NCI-H510A treated with DMSO at 0.1 percent for 48 hours (cell line): ENCODE results near the gene GALNT16.

Experiments
- DNase-seq: peaks from one replicate; lab custom pipeline; 2025; lab: John Stamatoyannopoulos, UW

GALNT16 gene

GRCh38 chr14:69317780-69318179, 57.8 kb downstream of the GALNT16 start:
- DNase-seq, result no peak

GRCh38 chr14:69318241-69318640, 58.3 kb downstream of the GALNT16 start:
- DNase-seq, result no peak

DNA sequence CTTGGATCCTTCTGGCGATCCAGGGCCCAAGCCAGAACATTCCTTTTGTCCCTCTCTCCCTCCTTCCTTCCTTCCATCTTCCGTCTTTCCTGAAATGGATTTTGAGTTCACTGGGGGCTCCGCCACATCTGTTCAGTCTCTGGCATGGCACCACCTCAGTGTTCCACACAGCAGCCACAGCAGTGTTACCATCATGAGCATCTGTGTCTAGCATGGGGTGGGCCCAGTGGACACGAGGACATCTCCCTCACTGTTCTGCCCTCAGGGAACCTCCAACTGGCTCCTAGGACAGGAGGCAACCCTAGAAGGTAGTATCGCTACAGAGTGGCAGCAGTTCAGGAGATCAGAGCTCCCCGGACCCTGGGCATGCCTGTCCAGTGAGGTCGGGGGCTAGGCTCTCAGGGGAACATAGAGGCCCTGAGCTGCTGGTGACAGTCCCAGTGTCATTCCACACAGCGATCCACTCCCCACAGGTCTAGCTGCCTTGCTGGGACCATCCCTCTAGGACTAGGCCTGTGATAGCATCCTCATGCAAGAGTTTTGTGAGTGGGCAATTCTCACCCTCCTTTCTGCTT, 59.0 kb downstream of the GALNT16 start:
- no peak for DNase-seq

DNA sequence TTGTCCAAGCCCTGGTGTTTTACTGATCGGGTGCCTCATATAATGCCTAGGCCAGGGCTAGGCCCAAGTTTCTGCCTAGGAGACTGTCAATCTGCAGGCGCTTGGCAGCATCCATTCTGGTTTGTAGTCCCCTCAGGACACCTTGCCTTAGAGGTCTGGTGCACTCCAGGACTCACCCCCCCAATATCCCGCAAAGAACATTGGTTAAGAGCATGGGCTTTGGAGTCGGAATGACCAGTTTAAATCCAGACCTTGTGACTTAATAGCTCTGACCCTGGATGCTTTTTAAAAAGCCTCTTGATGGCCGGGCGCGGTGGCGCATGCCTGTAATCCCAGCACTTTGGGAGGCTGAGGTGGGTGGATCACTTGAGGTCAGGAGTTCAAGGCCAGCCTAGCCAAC, 60.0 kb downstream of the GALNT16 start:
- DNase-seq, result no peak

DNA sequence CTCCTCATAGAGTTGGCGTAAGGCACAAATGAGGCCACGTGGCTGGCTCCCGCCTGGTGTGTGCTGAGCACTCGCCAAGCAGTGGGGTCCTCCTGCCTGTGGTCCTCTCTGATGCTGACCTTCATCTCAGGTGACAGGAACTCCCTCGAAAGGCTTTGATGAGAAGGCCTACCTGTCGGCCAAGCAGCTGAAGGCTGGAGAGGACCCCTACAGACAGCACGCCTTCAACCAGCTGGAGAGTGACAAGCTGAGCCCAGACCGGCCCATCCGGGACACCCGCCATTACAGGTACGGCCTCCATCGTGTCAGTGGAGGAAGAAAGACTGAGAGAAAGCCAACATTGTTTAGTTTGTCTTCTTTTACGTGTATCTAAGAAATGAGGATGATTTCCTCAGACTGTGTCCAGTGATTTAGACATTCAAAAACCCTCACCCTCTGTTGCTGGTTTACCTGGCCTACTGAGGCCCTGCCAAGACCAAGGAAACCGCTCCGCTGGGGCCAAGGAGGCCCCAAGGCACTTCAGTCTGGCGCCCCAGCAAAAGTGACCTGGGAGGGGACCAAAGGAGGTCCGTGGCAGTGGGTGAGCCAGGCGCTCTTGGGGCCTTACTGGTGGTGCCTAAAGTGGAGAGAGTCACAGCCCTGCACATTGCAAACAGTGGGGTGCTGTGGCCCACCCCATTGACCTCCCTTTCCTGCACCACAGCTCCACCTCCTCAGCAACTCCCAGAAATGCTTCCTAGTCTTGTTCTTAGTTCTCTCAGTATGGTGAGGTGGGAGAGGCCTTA, 60.8 kb downstream of the GALNT16 start:
- DNase-seq, result no peak

DNA sequence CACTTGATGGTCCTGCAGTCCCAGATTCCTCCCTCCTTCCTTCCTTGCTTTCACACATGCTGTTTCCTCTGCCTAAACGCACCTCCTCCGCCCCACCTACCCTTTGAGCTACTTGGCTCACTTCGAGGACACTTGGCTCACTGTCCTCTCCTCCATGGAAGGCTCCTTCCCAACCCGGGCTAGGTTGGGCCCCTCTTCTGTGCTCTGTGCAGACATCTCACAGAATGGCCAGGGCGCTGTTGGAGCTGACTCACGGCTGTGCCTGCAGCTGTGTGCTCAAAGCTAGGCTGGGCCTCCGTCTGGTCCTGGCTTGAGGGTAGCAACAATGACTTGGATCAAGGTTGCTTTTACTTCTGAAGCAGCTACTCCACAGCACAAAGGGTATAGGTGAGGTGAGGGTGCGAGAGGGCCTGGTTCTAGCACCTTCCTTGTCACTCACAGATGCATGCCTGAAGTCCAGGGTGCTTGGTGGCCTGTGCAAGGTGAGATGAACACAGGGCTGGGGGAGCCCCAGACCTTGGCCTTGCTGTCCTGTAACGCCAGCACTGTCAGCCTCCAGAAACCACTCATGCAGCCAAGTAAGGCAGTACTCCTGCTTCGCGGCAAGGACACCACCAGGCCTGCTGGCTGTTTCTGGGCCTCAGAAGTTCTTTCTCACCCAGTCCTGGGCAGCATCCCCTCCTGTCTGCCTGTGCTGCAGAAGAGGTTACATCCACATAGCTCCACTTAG, 61.8 kb downstream of the GALNT16 start:
- DNase-seq, result no peak

- DNase-seq, result no peak
These were observed 63.5 kb downstream of the GALNT16 start for GRCh38 chr14:69323266-69323998.

DNA sequence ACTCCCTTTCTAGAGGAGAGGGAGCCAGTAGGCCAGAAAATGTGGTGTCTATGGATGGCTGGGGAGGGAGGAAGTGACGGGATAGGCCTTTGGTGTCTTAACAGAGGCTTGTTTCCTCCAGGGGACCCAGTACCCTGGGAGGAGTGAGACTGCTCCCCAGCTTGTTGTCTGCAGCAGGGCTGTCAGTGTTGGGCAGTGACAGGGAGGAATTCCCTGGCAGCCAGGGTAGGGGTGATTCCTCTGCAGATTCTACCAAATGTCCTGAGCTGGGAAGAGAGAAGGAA, 64.0 kb downstream of the GALNT16 start:
- DNase-seq, result no peak

- no peak for DNase-seq
These were observed 64.5 kb downstream of the GALNT16 start for GRCh38 chr14:69324341-69324931.

DNA sequence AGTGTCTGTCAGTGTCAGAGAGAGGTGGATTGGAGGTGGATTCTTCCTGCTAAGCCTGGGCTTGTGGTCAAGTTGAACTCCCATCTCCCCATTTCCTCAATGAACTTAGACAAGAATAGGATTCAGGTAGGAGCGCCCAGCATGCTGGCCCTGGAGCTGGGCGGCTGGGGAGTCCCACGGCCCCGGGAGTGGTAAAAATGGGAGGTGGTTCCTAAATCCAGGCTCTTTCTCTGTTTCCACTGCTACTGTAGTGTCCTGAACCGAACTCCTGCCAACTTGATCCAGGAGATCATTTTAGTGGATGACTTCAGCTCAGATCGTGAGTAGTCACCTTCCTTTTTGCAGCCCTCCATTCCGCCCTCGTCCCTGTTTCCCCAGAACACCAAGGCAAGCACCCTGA, 65.1 kb downstream of the GALNT16 start:
- DNase-seq, result no peak

GRCh38 chr14:69325646-69326265, 65.8 kb downstream of the GALNT16 start:
- DNase-seq, result no peak

DNA sequence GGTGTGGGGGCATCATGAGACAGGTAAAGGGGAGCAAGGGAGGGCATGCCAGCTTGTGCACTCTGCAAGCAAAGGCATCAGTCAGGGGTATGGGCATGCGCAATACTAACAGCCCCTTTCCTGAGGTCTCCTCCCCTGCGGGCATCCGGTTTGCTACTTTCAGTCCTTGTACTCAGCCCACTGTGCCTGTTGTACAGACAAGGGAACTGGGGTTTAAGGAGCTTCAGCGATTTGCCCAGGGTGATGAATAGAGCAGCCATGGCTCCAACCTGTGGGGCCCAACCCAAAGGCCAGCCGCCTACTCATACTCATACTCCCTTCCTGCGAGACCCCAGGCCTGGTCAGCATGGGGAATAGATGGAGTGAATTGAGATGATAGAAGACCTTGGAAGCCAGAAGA, 66.7 kb downstream of the GALNT16 start:
- no peak for DNase-seq

GRCh38 chr14:69327507-69327906, 67.5 kb downstream of the GALNT16 start:
- DNase-seq, result no peak

DNA sequence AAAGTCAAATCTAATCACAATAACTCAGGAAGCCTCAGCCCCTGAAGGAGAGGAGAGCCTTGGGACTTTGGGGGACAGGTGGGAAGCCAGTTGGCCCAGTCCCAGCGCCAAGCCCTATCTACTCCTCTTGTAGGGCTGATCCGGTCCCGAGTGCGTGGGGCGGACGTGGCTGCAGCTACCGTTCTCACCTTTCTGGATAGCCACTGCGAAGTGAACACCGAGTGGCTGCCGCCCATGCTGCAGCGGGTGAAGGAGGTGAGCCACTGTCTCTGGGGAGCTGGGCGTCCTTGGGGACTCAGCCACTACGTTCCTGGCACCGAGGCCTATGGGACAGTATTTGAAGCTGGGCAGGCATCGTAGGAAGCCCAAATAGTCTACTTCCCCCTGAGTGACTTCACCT, 68.4 kb downstream of the GALNT16 start:
- no peak for DNase-seq

DNA sequence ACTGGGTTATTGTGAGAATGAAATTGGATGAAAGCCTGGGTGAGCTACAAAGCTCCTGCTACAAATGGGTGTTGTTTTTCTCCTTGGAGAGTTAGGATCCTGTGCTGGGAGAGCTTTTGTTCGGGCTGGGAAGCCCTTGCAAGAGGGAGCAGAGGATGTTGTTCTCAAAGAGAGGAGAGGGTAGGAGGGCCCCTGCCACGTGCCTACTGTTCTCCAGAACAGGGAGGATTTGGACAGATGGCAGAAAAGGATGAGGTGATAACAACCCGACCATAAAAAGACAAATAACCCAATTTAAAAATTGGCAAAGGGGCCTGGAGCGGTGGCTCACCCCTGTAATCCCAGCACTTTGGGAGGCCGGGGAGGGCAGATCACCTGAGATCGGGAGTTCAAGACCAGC, 68.8 kb downstream of the GALNT16 start:
- no peak for DNase-seq

DNA sequence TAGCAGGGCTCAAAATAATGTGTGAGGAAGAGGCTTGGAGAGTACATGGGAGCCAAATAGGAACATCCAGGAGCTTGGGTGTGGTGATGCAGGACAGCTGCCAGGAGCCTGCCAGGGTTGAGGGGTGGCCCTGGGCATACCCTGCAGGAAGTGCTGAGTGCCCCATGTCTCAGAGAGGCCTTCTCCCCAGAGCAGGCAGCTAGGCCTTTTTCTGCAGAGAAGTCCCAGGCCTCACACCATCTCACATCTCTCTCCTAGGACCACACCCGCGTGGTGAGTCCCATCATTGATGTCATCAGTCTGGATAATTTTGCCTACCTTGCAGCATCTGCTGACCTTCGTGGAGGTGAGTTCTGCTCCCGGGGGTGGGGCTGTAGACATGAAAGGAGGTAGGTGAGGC, 71.2 kb downstream of the GALNT16 start:
- no peak for DNase-seq

GRCh38 chr14:69332782-69333395, 72.9 kb downstream of the GALNT16 start:
- no peak for DNase-seq

DNA sequence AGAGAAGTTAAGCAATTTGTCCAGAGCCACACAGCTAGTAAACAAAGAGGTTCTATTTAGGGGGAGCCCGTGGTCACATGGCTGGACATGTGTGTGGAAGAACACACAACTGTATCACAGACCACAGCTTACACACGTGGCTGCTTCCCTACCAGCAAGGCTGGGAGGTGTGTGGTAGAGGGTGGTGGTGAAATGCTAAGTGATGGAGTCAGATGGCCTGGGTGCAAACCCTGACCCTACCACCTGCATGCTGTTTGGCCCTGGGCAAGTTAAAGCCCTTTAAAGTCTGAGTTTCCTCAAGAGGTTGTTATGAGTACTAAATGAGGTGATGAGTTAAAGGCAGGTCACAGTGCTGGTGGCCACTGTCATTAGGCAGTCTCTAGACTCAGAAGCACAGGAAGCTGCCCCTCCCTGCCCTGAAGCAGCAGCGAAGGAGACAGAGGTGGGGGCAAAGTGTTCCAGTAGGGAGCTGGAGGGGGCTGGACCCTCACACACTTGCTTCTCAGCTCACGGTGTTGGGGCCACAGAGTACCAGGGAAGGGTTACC, 73.9 kb downstream of the GALNT16 start:
- DNase-seq, result no peak

DNA sequence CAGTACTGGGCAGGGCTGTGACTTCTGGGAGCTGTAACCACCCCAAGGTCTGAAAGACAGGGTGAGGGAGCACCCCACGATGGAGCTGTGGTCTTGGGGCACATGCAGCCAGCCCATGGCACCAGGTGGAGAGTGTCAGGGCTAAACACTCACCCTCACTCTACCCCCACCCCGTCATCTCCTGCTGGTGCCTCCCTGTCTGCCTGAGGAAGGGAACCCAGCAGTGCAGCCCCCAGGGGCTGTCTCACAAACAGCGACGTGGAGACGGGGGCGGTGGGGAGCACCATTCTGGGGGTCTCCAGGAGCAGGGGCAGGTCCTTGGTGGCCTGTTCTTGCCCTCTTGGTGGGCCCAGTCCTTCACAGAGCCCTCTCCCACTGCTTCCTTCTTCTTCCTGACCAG, 74.6 kb downstream of the GALNT16 start:
- no peak for DNase-seq

- no peak for DNase-seq
These were observed 75.4 kb downstream of the GALNT16 start for GRCh38 chr14:69335371-69335771.

DNA sequence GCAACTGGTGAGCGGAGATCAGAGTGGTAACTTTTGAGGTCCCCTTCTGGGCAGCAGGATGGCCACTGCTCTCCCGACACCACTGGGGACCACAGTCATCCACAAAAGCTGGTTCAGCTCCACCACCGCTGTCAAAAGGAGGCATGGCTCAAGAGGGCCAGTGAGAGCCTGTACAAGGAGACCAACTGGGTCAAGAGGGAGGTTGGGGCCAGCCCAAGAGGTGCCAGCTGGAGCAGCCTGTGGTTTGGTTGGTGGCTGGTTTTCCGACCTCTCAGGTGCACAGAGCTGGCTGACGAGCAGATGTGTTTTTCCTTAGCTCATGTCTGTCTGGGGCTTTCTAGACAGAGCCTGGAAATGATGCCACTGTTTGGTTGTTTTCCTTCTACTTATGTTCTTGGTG, 78.0 kb downstream of the GALNT16 start:
- DNase-seq, result no peak
